Testis (tissue), 3 donors: Measurements from ENCODE around the gene PDE4B. TPM values are rescaled to one million over a fixed set of nuclear protein-coding genes. Genes with fewer than 3 reads are reported as not detected.

Source experiments
- DNase-seq: peaks from one replicate; pipeline ENCODE4 v3.0.0-alpha.2; 2019
- H3K27ac ChIP-seq, 2 donors: fragments of 200-600 bp; sonication (generic); one replicate each; pipeline ENCODE4 v1.5.1; 2019
- H3K27me3 ChIP-seq: fragments of 200-600 bp; sonication (generic); one replicate; pipeline ENCODE4 v1.5.1; 2019
- H3K36me3 ChIP-seq: fragments of 200-600 bp; sonication (generic); one replicate; pipeline ENCODE4 v1.5.1; 2017; ENCODE audit warnings: low read depth; ENCODE audit errors: missing control alignments
- H3K4me1 ChIP-seq: fragments of 200-600 bp; sonication (generic); one replicate; pipeline ENCODE4 v1.5.1; 2019
- H3K4me3 ChIP-seq, 2 donors: fragments of 200-600 bp; sonication (generic); one replicate each; pipeline ENCODE4 v1.5.1; 2017 to 2019
- H3K9me3 ChIP-seq: fragments of 200-600 bp; sonication (generic); one replicate; pipeline ENCODE4 v1.5.1; 2017
- CTCF ChIP-seq, 3 experiments: fragments of 450-650 bp in 2 of 3; fragments of 200-600 bp in 1 of 3; sonication (generic) in 1 of 3; IDR thresholded peaks; one replicate each; pipeline ENCODE4 v1.5.1; 2016 to 2019; ENCODE audit warnings: antibody characterized with exemption in 3 of 3, mild to moderate bottlenecking in 2 of 3, moderate library complexity in 1 of 3
- POLR2A ChIP-seq: fragments of 450-650 bp; IDR thresholded peaks from one replicate; pipeline ENCODE4 v1.6.1; 2017; ENCODE audit warnings: antibody characterized with exemption, mild to moderate bottlenecking, moderate library complexity
- WGBS, 2 donors: methylation state at CpG; one replicate each; pipeline ENCODE4 v1.1.5; 2018; 5-methylcytosine and 5-hydroxymethylcytosine counted together
- intact Hi-C: fragments of 100-400 bp; cut with DNase I; formaldehyde crosslinking; loops from one replicate; pipeline ENCODE4 v1.15.1; 2023; ENCODE audit warnings: low total_unique reads
- polyA plus RNA-seq: library from polyadenylated mRNA; stranded (reverse); fragments of 350-450 nt; fragmentation: Illumina TruSeq; extraction: RNeasy Lipid Tissue Mini Kit (QIAGEN cat#74804); gene quantifications from one replicate; pipeline ENCODE4 v1.2.3, GENCODE V29; 2014; ENCODE audit warnings: low read depth, low replicate concordance; ENCODE audit not compliant: insufficient read depth
- total RNA-seq, 2 donors: library from RNA; depleted of rRNA; stranded (reverse); fragments of >200 nt; gene quantifications; one replicate each; pipeline ENCODE4 v1.2.3, GENCODE V29; 2016

The PDE4B gene
- total and polyA plus RNA-seq, 3 donors from 2014 or later: 11.5 to 16.1 (median 12.4) TPM

GRCh38 chr1:66312271-66312990 lies 519.7 kb downstream of the PDE4B start:
- no peak for TF ChIP-seq CTCF (IDR thresholded peaks at IDR 0.05)
- TF ChIP-seq POLR2A: no peak
- WGBS, 2 donors: 69 to 81% methylated on average over 4 of the region's 4 CpGs
- no peaks in the 10 kb centered on the region for H3K27me3 ChIP-seq
- H3K4me1 ChIP-seq: no peaks in the 10 kb centered on the region
- H3K36me3 ChIP-seq: no peaks in the 10 kb centered on the region
- intact Hi-C loops: no loop called here
- no peak overlapping the region for H3K4me3 ChIP-seq
- no peak overlapping the region for H3K27ac ChIP-seq
- DNase-seq: no peak
- H3K9me3 ChIP-seq: no peaks in the 10 kb centered on the region

DNA sequence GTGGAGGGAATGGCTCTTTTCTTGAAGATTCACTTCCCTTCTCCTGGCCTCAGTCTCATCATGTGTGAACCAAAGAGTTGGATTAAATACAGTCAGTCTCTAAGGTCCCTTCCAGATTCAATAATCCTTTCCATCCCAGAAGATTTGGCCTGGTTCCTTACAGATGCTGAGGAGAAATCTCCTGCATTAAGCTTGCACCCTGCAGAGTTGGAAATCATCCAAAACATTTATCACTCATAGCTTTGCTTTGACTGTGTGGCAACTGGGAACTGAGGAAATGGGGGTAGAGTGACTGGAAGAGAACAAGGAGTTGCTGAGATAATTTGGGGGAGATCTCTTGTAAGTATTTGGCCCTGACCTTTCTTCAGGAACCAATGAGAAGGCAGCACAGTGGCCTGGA lies 520.7 kb downstream of the PDE4B start:
- intact Hi-C loops: no loop called here
- no peak overlapping the region for H3K4me3 ChIP-seq
- no peak overlapping the region for H3K27ac ChIP-seq
- no peak for DNase-seq
- no peaks in the 10 kb centered on the region for H3K27me3 ChIP-seq
- TF ChIP-seq CTCF (IDR thresholded peaks at IDR 0.05): no peak
- TF ChIP-seq POLR2A: no peak
- no peaks in the 10 kb centered on the region for H3K9me3 ChIP-seq
- no peaks in the 10 kb centered on the region for H3K36me3 ChIP-seq
- no peaks in the 10 kb centered on the region for H3K4me1 ChIP-seq

GRCh38 chr1:66315671-66316070 lies 523.0 kb downstream of the PDE4B start:
- intact Hi-C loops: no loop called here
- Histone ChIP-seq H3K9me3 (no peaks in the 10 kb centered on the region), H3K4me3 (no peak overlapping the region), H3K36me3 (no peaks in the 10 kb centered on the region), H3K27ac (no peak overlapping the region), H3K27me3 (no peaks in the 10 kb centered on the region), H3K4me1 (no peaks in the 10 kb centered on the region)
- DNase-seq: no peak
- 88 to 92% methylated on average over 4 of the region's 4 CpGs for WGBS, 2 donors
- TF ChIP-seq CTCF (IDR thresholded peaks at IDR 0.05): no peak
- TF ChIP-seq POLR2A: no peak

GRCh38 chr1:66316464-66317247 lies 524.0 kb downstream of the PDE4B start:
- no peaks in the 10 kb centered on the region for H3K36me3 ChIP-seq
- intact Hi-C loops: no loop called here
- H3K4me3 ChIP-seq: no peak overlapping the region
- no peaks in the 10 kb centered on the region for H3K4me1 ChIP-seq
- no peaks in the 10 kb centered on the region for H3K9me3 ChIP-seq
- TF ChIP-seq POLR2A: no peak
- no peak for TF ChIP-seq CTCF (IDR thresholded peaks at IDR 0.05)
- H3K27ac ChIP-seq: peak overlapping the region in 1 of 2 donors; percentile 33
- WGBS, 2 donors: 45 to 58% methylated on average over 3 of the region's 3 CpGs
- no peaks in the 10 kb centered on the region for H3K27me3 ChIP-seq
- DNase-seq: no peak

DNA sequence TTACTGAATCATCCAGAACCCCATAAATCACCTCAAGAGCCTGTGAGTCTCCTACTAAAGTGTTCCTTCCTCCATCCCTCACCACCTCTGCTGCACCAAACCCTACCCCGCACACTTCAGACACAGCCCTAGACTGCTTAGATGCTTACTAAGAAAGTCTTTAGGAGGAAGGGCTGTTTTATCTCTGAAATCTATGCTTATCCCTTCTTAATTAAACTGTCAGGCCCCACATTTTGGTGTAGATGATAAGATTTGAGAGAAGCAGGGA lies 524.5 kb downstream of the PDE4B start:
- 91 to 100% methylated on average over 1 of the region's 1 CpG for WGBS, 2 donors
- H3K4me1 ChIP-seq: no peaks in the 10 kb centered on the region
- TF ChIP-seq CTCF (IDR thresholded peaks at IDR 0.05): no peak
- TF ChIP-seq POLR2A: no peak
- no peaks in the 10 kb centered on the region for H3K36me3 ChIP-seq
- no peak overlapping the region for H3K27ac ChIP-seq
- H3K9me3 ChIP-seq: no peaks in the 10 kb centered on the region
- no peak overlapping the region for H3K4me3 ChIP-seq
- DNase-seq: no peak
- intact Hi-C loops: no loop called here
- H3K27me3 ChIP-seq: no peaks in the 10 kb centered on the region
